Measurements from ENCODE around the gene IL12RB2. TPM values are rescaled to one million over a fixed set of nuclear protein-coding genes. Genes with fewer than 3 reads are reported as not detected.
"Not testable (repeated sequence)": the region's sequence is repeated elsewhere in the genome, so short reads cannot be mapped to it uniquely, and the experiment has no call there.

The IL12RB2 gene
- total RNA-seq, 1 donor from 2014 or later = 0.98 TPM

DNA sequence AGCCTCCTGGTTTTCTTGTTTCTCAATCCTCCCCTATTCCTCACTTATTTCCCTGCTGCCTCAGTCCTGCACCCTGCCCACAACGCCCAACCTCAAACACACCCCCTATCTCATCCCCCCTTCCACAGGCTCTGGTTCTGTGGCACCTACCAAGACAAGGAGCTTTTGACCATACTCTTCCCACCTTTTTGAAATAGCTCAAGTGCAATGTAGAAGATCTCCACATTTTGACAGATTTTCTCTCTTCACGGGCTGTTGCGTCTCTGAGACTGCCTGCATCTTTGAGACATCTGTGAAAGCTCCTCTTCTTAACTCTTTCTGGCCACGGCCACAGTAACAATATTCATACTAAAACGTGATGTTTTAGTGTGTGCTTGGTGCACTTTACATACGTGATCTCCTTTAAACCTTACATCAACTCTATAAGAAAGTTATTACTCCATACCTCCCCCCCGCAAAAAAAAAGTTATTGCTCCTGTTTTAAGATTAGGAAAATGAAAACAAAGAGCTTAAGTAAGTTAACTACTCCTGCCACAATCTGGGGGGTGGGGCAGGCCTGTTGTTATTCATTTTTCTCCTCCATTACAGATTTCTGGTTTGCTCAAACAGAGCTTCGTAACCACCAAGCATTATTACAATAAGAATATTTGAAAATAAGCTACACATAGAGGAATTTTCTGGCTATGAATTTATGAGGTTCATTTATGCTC, 124.4 kb downstream of the IL12RB2 start:
- no peak for DNase-seq (ENCODE audit: low spot score)

DNA sequence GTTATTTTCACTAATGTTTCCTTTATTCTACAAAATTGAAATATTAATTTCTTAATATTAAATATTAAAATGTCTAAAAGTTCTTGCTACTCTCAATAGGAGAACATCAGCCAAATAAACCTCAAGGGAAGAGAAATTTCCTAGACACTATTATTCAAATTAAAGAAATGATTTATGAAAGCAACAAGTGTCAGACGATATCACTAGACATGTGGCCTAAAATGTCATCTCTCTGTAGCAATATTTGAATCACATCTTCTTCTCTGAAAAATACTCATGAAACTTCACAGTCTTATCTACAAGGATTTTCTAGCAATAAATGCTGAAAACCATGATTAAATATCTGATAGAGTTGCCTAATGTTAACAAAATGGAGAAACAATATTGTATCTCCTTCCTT, 125.1 kb downstream of the IL12RB2 start:
- DNase-seq (ENCODE audit: low spot score) = no peak

DNA sequence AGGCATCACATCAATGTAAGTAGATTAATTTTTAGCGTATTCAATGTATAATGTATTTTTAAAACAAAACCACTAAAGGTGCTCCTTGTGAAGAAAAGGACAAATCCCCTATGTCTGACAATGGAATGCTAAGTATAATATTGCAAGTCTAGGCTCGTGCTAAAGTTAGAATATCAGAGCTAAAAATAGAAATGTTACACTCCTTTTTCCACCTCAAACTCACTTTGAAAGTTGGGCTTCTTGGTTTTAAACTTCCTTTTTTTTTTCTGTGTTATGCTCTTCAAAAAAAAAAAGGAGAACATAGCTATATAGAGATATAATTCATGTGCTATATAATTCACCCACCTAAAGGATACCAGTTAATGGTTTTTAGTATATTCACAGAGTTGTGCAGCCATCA, 126.2 kb downstream of the IL12RB2 start:
- DNase-seq (ENCODE audit: low spot score) = no peak

DNA sequence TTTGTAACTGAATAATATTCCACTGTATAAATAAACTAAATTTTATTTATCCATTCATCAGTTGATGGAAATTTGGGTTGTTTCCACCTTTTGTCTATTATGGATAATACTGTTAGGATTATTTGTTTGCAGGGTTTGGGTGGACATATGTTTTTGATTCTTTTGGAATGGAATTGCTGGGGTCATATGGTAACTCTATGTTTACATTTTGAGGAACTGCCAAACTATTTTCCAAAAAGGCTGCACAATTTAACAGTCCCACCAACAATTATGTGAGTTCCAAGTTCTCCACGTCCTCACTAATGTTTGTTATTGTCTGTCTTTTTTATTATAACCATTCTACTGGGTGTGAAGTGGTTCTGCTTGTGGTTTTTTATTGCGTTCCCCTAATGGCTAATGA, 126.8 kb downstream of the IL12RB2 start:
- no peak for DNase-seq (ENCODE audit: low spot score)

DNA sequence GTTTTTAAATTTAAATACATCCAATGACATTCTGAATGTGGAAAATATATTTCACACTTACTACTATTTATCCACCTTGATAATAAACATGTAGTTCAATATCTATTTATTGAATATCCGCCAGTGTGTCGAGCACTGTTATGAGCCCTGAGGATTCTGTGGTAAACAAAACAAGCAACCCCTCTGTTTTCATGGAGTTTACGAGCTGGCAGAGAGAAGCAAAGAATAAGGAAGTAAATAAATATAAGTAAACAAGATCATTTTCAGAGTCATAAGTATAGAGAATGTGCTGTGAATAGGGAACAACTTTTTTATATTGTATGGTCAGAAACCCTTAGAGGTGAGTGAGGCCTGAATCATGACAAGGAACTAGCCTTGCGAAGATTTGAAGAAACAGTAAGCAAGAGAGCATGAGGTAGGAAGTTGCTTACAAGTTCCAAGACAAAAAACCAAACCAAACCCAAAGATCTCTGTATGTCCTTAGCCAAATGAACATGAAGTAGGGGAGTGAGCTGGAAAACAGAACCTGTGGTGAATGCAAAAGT, 128.9 kb downstream of the IL12RB2 start:
- DNase-seq (ENCODE audit: low spot score) = no peak

DNA sequence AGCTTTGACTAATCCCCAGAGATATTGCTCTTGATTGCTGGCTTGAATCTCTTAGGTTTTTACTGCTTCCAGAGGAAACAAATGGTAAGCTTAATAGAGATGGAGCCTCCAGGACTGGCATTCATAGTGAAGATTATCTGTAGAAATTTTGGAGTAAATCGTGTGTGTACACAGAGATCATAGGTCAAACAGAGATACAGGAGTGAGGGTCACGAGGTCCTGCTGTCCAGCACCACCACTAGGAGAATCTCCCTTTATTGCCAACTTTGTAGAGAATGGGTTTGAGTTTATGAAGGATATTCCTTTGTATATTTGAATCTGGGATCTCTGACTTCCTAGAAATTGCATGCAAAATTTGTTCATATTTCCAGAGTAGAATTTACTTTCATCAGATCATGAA, 130.3 kb downstream of the IL12RB2 start:
- DNase-seq (ENCODE audit: low spot score) = no peak

DNA sequence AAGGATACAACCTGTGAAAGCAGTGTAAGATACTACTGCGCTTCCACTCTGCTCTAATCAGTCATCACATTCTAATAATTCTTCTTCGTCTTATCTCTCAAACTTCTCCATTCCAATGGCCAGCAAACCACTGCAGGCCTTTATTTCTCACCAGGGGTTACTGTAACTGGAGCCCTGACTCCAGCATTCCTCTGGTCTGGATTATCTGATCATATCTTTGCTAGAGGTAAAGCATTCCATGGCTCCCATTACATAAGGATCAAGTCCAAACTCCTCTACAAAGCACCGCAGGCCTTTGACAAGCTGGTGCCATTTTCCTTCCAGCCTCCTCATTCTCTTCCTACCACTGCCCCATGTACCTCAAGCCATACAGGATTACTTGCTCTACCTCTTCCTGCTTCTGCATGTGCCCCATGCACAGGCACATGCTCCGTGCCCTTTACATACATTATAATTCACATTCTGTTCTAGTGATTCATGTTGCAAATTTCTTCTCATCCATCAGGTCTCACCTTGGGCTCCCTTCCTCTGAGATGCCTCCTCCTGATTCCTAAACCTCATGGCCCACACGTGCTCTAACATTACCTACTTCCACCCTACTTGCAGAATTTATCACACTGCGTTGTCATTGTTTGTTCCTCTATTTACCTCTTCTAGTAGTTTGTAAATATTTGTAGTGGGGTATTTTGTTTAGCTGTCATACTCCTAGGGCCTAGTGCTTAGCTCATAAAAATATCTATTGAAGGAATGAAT, 131.8 kb downstream of the IL12RB2 start:
- no peak for DNase-seq (ENCODE audit: low spot score)

DNA sequence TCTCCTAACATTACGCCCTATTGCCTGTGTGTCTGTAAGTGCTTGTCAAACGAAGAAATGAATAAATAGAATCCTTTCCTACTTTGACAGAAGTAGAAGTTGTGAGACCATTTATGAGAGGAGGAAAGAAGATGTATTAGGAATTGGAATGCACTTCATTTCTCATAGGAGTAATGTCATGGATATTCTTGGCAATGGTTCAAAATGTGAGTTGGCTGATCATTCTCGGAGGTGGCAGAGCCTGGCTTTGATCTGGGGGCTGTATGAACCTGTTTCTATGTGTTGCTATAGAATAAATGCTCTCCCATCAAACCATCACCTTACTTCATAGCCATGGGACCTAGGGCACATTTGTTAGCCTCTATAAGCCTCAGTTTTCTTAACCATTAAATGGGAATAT, 132.7 kb downstream of the IL12RB2 start:
- DNase-seq (ENCODE audit: low spot score) = no peak

DNA sequence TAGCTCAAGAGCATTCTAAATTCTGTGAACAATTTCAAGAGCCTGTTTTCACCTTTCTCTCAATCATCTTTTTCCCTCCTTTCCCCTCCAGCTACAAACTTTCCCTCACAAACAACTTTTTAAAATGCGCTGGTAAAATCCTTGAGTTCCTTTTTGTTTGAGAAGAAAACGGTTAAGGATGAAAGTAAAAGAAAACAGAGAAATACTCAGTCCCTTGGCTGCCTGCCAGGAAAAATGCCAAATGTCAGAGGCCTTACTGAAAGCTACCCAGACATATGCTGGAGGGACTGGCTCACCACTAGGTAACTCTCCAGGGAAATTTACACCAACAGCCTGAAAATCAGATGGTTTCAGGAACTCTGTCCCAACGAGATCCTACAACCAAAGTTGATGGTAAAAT, 133.5 kb downstream of the IL12RB2 start:
- DNase-seq (ENCODE audit: low spot score) = peak; percentile 31

DNA sequence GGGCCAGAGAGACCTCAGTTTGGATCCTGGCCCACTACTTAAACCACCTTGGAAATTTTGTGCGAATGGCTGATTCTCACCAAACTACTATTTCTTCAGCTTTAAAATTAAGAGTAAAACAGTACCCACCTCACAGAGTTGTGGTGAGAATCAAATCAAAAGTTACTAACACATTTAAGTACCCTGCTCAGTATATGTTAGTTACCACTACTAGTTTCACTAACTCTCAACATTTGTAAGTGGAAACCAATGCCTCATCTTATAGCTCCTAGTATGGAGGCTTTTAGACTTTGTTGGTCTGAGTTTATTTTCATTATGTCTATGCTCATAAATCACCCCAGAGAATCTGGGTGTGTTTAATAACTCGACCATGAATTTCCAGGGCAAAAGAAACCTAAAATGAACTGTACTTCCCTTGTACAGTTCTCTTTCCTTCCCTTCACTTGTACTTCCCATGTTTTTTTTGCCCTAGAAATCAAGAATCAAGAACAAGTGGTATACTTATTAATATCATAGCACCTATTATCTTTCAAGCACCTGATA, 134.1 kb downstream of the IL12RB2 start:
- no peak for DNase-seq (ENCODE audit: low spot score)

DNA sequence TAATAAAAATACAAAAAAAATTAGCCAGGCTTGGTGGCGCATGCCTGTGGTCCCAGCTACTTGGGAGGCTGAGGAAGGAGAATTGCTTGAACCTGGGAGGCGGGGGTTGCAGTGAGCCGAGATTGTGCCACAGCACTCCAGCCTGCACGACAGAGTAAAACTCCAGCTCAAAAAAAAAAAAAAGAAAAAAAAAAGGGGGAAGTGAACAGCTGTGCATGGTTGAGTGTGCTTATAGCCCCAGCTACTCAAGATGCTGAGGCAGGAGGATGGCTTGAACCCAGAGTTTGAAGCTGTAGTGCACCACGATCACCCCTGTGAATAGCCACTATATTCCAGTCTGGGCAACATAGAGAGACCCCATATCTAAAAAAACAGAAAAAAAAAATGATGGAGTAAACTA, 138.3 kb downstream of the IL12RB2 start:
- DNase-seq (ENCODE audit: low spot score) = not testable (repeated sequence)

Other genes with a start within 250 kb of the IL12RB2 start
- gene C1orf141, start 172.9 kb upstream of the IL12RB2 start, total RNA-seq = not detected
- gene IL23R, start 141.4 kb upstream of the IL12RB2 start, total RNA-seq = 0.32 TPM
- 145 TPM for gene SERBP1, start 122.5 kb downstream of the IL12RB2 start, total RNA-seq